Stimulated activated CD4-positive, alpha-beta T cell treated with anti-CD3 and anti-CD28 coated beads, TNF-alpha, amount 100 ng/mL, for 48 hours (primary cell): Measurements from ENCODE around the gene GTF2F2.
"Not testable (repeated sequence)": the region's sequence is repeated elsewhere in the genome, so short reads cannot be mapped to it uniquely, and the experiment has no call there.

Experiments used
- DNase-seq, 3 donors: peaks; one replicate each; pipeline ENCODE4 v3.0.0-alpha.2; 2020; ENCODE audit warnings: low read depth in 3 of 3

Gene GTF2F2

GRCh38 chr13:45254396-45254795 is 134.1 kb downstream of the GTF2F2 start:
- no peak for DNase-seq

GRCh38 chr13:45255247-45255987 is 135.1 kb downstream of the GTF2F2 start:
- no peak for DNase-seq

DNA sequence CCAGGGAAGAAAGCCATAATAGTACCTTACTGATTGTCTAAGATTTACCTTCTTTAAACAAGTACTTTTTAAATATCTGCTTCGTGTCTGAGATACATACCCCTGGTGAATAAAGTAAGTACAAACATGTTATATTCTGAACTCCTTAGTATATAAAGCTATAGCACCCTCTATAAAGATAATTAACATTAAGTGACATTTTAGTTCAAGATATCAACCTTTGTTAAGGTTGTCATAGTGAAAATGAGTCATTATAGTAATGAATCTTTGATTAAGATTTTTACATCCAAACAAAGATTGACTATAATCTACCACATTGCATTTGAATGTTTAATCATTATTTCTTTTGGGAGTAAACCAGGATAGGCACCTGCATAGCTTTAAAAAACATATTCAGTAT is 135.9 kb downstream of the GTF2F2 start:
- no peak for DNase-seq

DNA sequence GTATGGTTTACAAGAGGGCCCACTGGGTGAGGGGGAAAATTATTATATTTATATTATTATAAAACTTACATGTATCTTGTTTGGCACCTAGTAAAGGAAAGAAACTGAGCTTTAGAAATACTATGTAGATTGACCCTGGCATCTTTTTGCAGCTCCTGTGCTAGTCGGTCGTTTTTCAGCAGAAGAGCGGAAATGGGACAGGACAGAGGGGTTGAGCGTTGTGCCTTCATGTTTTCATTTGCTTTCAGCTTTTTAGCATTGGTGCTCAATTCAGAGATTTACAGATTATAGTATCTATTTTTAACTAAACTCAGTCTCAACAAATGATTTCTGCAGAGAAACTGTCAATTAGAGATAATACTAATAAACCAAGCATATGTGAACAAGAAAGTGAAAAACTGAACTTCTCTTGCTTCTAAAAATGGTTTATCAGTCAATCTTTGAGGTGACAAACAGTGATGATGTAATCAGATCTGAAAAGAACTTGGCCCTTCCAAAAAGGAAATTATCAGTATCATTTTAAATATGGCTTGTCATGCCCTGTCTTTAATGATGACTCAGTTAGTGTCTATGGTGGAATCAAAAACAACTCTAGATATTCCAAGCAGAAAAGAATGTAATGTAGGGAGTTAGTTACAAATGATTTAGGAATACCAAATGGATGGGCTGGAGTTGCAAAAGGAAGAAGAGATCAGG is 137.5 kb downstream of the GTF2F2 start:
- DNase-seq: no peak

GRCh38 chr13:45258334-45258675 is 138.0 kb downstream of the GTF2F2 start:
- DNase-seq: no peak

DNA sequence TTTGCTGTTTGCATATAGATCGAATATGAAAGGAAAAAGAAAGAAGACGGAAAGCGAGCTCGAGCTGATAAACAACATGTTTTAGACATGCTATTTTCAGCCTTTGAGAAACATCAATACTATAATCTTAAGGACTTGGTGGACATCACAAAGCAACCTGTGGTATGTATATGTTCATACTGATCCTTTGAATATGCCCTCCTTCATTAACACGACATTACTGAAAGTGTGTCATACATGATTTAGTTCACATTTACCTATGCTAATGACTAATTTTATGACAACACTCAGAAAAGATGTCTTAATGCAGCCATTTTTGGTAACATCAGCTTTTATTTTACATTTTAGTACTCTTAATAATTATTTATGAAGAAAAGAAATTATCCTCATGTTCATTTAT is 146.9 kb downstream of the GTF2F2 start:
- DNase-seq: no peak

DNA sequence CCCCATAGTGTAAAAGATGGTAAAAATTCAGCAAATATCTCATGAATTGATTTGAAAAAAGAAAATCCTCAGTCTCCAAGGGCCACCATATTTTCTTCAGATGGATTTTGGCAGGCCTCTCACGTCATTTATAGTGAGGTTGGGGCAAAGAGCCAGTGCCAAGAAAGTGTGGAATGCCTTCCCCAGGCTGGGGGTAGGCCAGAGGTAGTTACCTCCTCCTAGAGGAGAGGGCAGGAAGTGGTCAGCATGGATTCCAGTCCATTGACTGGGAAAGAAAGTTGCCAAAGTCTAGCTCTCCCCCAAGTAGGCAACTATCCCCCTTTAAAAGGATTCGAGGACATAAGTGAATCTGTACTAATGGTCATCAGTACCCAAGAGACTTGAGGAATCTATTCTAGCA is 148.9 kb downstream of the GTF2F2 start:
- no peak for DNase-seq

DNA sequence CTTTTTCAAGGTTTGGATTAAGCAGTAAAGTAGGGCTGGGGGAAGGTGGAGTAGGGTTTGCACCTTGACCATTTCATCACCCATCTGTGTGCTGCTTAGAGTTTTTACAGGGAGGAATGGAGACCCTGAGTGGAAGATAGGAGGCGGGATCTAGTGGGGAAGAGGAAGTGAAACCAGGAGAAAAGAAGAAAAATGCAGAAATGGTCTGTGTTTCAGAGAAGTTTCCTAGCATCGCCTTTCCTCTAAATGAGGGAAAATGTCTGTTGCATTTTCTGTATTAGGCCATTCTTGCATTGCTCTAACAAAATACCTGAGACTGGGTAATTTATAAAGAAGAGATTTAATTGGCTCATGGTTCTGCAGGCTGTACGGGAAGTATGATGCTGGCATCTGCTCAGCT is 156.6 kb downstream of the GTF2F2 start:
- no peak for DNase-seq

DNA sequence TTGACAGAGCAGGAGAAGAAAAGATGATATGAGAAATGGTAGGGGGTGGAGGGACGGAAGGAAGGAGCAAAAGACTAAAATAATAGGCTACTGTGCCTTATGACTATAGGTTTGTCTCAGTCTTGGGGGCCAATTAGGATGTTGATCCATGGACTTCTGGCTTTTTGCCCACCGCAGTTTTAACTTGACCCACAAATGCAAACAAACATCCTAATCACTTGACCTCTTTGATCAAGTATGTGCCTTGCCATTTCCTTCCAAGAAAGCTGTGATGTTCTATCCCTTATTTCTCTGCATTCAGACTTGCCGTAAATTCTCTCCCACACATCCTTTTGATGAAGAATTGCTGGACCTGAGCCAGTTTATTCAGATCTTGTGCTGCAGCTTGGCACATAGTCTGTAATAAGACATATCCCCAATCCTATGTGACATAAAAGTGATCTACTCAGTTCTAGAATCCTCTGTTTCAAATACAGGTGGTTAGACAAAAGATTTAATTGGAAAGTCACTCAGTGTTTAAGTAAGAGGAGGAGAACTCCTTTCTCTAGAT is 157.9 kb downstream of the GTF2F2 start:
- DNase-seq: no peak

GRCh38 chr13:45280011-45280410 is 159.7 kb downstream of the GTF2F2 start:
- DNase-seq: no peak

- peak; percentile 36 to 49 (median 38) for DNase-seq
Measured at GRCh38 chr13:45280751-45281634, 160.7 kb downstream of the GTF2F2 start.

- DNase-seq: no peak
Measured at GRCh38 chr13:45282994-45283393, 162.7 kb downstream of the GTF2F2 start.

- no peak for DNase-seq
Measured at GRCh38 chr13:45289936-45290563, 169.7 kb downstream of the GTF2F2 start.

DNA sequence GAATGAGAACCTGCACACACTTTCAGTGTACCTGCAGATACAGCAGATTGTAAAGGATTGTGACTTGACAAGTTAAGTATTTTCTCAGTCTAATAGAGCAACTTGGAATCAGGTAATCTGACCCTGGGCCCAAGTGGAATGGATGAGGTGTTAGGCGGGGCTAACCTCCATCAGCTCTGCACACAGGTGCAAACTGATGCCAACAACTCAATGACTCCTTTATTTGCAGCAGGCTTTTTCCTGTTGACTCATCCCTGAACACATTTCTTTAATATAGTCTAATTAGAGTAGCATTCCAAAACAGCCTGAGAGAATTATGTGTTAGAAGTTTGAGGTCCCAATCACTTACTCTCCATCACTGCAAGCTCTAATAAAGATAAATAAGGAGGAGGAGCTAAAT is 171.9 kb downstream of the GTF2F2 start:
- DNase-seq: no peak

DNA sequence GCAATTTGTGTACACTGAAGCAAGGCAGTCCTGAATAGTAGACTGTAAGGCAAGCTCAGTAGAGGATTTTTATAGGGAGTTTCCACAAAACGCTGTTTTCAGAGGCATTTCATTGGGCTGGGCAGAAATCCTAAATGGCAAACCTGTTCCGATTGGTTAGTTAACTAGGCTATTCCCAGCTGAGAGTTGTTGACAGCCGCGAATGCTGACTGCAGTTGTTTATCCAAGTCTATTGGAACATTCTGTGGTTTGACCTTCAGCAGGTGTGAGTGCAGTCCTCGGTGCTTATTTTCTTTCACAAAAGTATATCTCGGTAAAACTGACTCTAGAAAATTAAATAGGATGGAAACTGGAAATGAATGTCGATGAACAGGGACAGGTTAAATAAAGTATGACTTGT is 175.2 kb downstream of the GTF2F2 start:
- DNase-seq: no peak

DNA sequence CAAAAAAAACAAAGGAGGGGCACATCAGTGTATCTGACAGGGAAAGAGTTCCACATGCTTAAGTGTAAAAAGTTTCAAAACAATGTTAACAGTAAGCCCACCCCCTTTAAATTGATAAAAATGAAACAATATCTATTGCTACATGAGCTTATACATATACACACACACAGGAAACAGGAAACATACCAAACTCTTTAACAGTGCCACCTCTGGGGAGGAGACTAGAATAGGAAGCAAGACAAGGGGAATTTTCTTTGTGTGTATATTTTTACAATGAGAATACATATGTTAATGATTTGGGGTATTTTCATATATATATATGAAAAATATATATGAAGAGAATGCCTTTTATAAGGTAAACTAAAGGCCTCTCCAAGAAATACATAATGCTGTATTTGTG is 175.9 kb downstream of the GTF2F2 start:
- no peak for DNase-seq

GRCh38 chr13:45297456-45298205 is 177.3 kb downstream of the GTF2F2 start:
- DNase-seq: no peak

DNA sequence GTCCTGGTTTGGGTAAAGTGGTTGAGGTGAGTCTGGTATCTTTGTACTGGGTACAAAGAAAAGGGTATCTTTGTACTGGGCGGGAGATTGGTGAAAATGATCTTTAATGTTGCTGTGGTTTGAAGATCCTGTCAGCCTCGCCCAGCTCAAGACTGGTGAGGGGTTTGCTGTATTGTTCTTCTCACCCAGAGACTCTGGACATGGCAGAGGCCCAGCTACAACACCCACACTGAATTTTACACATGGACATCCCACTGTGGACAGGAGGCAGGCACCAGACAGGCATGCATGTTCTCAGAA is 177.8 kb downstream of the GTF2F2 start:
- DNase-seq: no peak

- DNase-seq: not testable (repeated sequence)
Measured at GRCh38 chr13:45298550-45298949, 178.2 kb downstream of the GTF2F2 start.

DNA sequence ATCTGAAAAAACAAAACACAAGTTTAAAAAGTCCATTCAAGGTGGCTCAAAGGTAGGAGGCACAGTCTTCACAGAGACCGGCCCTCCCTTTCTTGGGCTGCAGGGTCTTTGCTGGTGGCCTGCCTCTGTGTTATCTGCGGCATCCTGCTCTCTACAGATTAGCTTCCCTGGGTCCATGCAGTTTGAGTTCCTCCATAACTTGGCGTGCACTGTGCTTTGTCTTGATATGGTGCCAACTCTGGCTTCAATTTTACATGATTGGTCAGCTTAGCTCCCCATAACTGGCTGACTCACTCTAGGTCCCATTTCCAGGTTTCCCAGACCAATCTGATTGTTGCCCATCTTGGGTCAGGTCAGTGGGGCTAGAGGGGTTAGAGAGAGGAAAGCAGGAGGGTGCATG is 178.9 kb downstream of the GTF2F2 start:
- no peak for DNase-seq
